ENCODE results near the gene CD83. TPM values are rescaled to one million over a fixed set of nuclear protein-coding genes. Genes with fewer than 3 reads are reported as not detected.

The CD83 gene
- total and polyA plus RNA-seq, 9 of the 15 experiments (the other 6 are each of a cell fraction or from before 2014, with no cell fraction given) = 2.5 to 4.1 (median 3.4) TPM

DNA sequence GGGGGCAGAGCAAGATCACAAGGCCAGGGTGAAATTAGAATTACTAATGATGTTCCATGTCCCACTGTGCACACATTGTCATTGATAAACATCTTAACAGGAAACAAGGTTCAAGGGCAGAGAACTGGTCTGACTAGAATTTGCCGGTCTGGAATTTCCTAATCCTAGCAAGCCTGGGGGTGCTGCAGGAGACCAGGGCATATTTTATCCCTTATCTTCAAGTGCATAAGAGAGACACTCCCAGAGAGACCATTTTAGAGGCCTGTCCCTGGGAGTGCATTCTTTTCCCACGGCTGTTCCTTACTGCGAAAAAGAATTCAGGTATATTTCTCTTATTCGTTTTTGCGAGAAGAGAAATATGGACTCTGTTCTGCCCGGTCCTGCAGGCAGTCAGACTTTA, 41.5 kb downstream of the CD83 start:
- H3K4me3 ChIP-seq = no peak overlapping the region
- WGBS (ENCODE audit: insufficient coverage, low coverage, missing lambda C conversion rate) = 27% methylated on average over 6 of the region's 6 CpGs
- no peak overlapping the region for H3K4me2 ChIP-seq (ENCODE audit: insufficient read depth, low read length)
- no peak overlapping the region for H3K27ac ChIP-seq (ENCODE audit: extremely low read depth, low read depth, low read length)
- peaks cover 0 to 3% of the 10 kb centered on the region in 2 experiments; a peak in 2 of 5 replicates for H3K4me1 ChIP-seq (replicated peaks in 1 of 2; ENCODE audit: control insufficient read depth in 2 of 2, insufficient read depth in 2 of 2, low read length in 2 of 2)
- FAIRE-seq = no peak
- TF ChIP-seq CBX3 (IDR thresholded peaks at IDR 0.05; ENCODE audit: borderline replicate concordance in 1 of 2, low read length in 2 of 2) = peak in 1 of 2 experiments; percentile 51; a peak in 1 of 3 replicates
- TF ChIP-seq BRCA1 (IDR thresholded peaks at IDR 0.05) = no peak
- no peak for TF ChIP-seq BRCA1 (CRISPR knock-in tag; IDR thresholded peaks at IDR 0.05)
- TF ChIP-seq, protein P1, sequence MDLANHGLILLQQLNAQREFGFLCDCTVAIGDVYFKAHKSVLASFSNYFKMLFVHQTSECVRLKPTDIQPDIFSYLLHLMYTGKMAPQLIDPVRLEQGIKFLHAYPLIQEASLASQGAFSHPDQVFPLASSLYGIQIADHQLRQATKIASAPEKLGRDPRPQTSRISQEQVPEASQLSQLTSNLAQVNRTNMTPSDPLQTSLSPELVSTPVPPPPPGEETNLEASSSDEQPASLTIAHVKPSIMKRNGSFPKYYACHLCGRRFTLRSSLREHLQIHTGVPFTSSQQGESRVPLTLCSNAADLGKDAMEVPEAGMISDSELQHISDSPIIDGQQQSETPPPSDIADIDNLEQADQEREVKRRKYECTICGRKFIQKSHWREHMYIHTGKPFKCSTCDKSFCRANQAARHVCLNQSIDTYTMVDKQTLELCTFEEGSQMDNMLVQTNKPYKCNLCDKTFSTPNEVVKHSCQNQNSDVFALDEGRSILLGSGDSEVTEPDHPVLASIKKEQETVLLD (IDR thresholded peaks at IDR 0.05) = no peak
- TF ChIP-seq ZNF764 (CRISPR knock-in tag; IDR thresholded peaks at IDR 0.05; ENCODE audit: low read depth) = no peak
- TF ChIP-seq PHB (CRISPR knock-in tag; IDR thresholded peaks at IDR 0.05) = no peak
- no peak for TF ChIP-seq CREB1 (IDR thresholded peaks at IDR 0.05)
- no peak for TF ChIP-seq CREB1 (CRISPR knock-in tag; IDR thresholded peaks at IDR 0.05)
- TF ChIP-seq KLF1 (tag; IDR thresholded peaks at IDR 0.05) = no peak
- no peak for TF ChIP-seq YY1 (IDR thresholded peaks at IDR 0.05; ENCODE audit: borderline replicate concordance in 1 of 3, control insufficient read depth in 1 of 3, extremely low read depth in 1 of 3, insufficient read depth in 3 of 3, insufficient read length in 1 of 3, insufficient replicate concordance in 2 of 3, low read depth in 1 of 3, low read length in 2 of 3)
- no peaks in the 10 kb centered on the region for H3K9me1 ChIP-seq (ENCODE audit: control insufficient read depth, insufficient read depth, low read length)
- H3K79me2 ChIP-seq (ENCODE audit: control insufficient read depth, insufficient read depth, low read length) = no peaks in the 10 kb centered on the region
- in situ Hi-C loops (cut with MboI) = no loop called here
- H3K9me3 ChIP-seq (replicated peaks; ENCODE audit: control insufficient read depth, insufficient read depth, low read depth, low read length) = no peaks in the 10 kb centered on the region
- H3K27me3 ChIP-seq (ENCODE audit: control insufficient read depth in 2 of 2, insufficient read depth in 2 of 2, low read length in 2 of 2) = no peaks in the 10 kb centered on the region; a peak in 1 of 5 replicates
- H3K36me3 ChIP-seq (ENCODE audit: control insufficient read depth, insufficient read depth, low read length) = no peaks in the 10 kb centered on the region
- CTCF ChIA-PET (ENCODE audit: low intra/inter-chr PET ratio) = no interaction called here
- no peak for ATAC-seq
- intact Hi-C loops (cut with micrococcal nuclease) = no loop called here
- H4K20me1 ChIP-seq (replicated peaks; ENCODE audit: control insufficient read depth, insufficient read depth, low read length) = no peaks in the 10 kb centered on the region
- POLR2A ChIA-PET = no interaction called here
- no TSS peak for BruUV-seq (replicated peaks)
- no peak for DNase-seq (ENCODE audit: extremely low read depth in 1 of 4, low spot score in 3 of 4)
- H3K9ac ChIP-seq (ENCODE audit: insufficient read depth in 1 of 2, low read depth in 2 of 2, low read length in 2 of 2) = no peak overlapping the region
- H2AFZ ChIP-seq (ENCODE audit: low read depth, low read length) = no peak overlapping the region

All from K562 (cell line).